Measurements from ENCODE around the gene TCF25.

DNA sequence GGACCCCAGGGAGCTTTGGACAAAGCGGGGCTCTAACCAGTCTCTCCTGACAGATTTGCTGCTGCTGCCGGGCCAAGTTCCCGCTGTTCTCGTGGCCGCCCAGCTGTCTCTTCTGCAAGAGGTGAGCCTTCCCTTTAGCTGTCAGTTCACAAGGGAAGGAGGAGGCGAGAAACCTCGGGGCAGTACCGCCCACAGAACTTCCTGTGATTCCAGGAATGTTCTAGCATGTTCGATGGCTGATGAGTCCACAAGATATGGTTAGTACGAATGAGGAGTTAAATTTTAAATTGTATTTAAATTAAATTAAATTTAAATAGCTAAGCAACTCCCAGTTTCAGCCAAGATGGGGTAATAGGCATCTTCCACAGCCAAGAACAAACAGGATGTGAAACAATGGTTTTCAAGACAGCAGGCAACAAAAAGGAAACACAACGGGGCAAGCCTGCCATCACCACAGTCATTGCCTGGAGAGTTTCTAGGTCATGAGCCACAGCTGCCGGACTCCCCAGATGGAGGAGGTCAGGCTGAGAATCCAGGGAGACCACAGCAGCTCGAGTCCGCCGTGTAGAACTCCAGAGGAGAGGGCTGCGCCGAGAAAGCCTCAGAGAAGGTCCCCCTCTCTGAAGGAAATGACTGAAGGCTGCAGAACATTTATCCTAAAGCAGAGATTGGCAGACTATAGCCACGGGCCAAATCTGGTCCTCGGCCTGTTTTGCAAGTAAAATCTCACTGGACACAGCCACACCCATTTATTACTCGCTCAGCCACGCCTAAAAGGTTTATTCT lies 9.5 kb upstream of the TCF25 start:
- no peak for TF ChIP-seq CTCF (conservative IDR thresholded peaks at IDR 0.05; ENCODE audit: low read depth in 2 of 2)
- no peak for TF ChIP-seq REST (IDR thresholded peaks at IDR 0.05; ENCODE audit: unreplicated experiment)
- TF ChIP-seq EZH2 (IDR thresholded peaks at IDR 0.05; ENCODE audit: low read depth, unreplicated experiment) = no peak
- no peak for TF ChIP-seq EZH2phosphoT487 (IDR thresholded peaks at IDR 0.05; ENCODE audit: unreplicated experiment)
- no peak for TF ChIP-seq JUNB (IDR thresholded peaks at IDR 0.05; ENCODE audit: unreplicated experiment)
- no peak for TF ChIP-seq CREB1 (CRISPR knock-in tag; IDR thresholded peaks at IDR 0.05; ENCODE audit: low read depth)
- TF ChIP-seq, protein P1, sequence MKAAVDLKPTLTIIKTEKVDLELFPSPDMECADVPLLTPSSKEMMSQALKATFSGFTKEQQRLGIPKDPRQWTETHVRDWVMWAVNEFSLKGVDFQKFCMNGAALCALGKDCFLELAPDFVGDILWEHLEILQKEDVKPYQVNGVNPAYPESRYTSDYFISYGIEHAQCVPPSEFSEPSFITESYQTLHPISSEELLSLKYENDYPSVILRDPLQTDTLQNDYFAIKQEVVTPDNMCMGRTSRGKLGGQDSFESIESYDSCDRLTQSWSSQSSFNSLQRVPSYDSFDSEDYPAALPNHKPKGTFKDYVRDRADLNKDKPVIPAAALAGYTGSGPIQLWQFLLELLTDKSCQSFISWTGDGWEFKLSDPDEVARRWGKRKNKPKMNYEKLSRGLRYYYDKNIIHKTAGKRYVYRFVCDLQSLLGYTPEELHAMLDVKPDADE (IDR thresholded peaks at IDR 0.05) = no peak
- no peak for TF ChIP-seq POLR2AphosphoS5 (IDR thresholded peaks at IDR 0.05; ENCODE audit: low read depth)
- TF ChIP-seq ZNF331 (CRISPR knock-in tag; IDR thresholded peaks at IDR 0.05; ENCODE audit: low read depth) = no peak

Measured in GM23338 (cell line).